Measurements from ENCODE around the gene GRAMD1C.

GRAMD1C gene

DNA sequence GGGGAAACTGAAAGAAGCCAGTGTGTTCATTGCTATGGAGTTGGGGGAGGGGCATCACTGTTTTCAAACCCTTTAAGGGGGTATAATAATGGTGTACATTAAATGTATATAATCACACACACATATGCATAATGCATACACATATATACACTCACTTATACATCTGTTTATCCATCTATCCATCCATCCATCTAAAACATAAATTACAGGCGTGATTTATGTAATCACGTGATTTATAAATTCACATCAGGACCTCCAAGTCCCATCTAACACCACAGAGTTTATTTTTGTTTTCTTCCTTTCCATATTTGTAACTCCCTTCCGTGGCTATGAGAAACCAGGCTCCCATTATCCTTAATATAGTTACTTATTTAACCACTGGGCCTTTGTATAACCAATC, 39.8 kb downstream of the GRAMD1C start:
- Histone ChIP-seq H3F3A (ENCODE audit: insufficient read depth) (no peaks in the 10 kb centered on the region), H2AFZ (ENCODE audit: low read depth, low read length, severe bottlenecking) (no peak overlapping the region)

DNA sequence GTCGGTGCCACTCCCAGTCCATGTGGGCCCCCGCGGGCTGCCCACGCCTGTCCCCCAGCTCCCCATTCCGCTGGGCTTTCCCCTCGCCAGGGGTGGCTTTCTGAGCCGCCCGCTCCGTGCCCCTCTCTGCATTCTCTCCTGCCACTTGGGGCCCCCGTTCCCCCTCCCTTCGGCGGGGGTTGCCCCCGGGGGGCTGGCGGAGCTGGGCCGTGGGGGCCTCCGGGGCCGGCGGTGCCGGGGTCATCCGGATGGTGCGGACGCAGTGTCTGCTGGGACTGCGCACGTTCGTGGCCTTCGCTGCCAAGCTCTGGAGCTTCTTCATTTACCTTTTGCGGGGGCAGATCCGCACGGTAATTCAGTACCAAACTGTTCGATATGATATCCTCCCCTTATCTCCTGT, 46.5 kb downstream of the GRAMD1C start:
- Histone ChIP-seq H2AFZ (ENCODE audit: low read depth, low read length, severe bottlenecking) (no peak overlapping the region), H3K4me2 (ENCODE audit: low read depth, low read length, poor library complexity, severe bottlenecking) (no peak overlapping the region), H3K27ac (ENCODE audit: low read depth, low read length) (no peak overlapping the region), H3K9me2 (replicated peaks; ENCODE audit: insufficient read depth, low read length) (no peaks in the 10 kb centered on the region), H3K9ac (ENCODE audit: low read length) (no peak overlapping the region), H3K79me2 (ENCODE audit: insufficient read depth, low read length) (no peaks in the 10 kb centered on the region), H4K20me1 (ENCODE audit: low read depth, low read length) (no peaks in the 10 kb centered on the region), H3K9me3 (ENCODE audit: insufficient read depth, low read length) (no peaks in the 10 kb centered on the region), H3K4me3 (ENCODE audit: insufficient read depth, low read length, poor library complexity, severe bottlenecking) (no peak overlapping the region), H3K27me3 (ENCODE audit: low read length) (no peaks in the 10 kb centered on the region), H3K36me3 (ENCODE audit: low read length) (no peaks in the 10 kb centered on the region), H3F3A (ENCODE audit: insufficient read depth) (no peaks in the 10 kb centered on the region)
- no peak for TF ChIP-seq EZH2phosphoT487 (conservative IDR thresholded peaks at IDR 0.05; ENCODE audit: low read length)

More for the DNA sequence above, 39.8 kb downstream of the GRAMD1C start:
- H3K27ac ChIP-seq (ENCODE audit: low read depth, low read length) = no peak overlapping the region
- no peak overlapping the region for H3K4me2 ChIP-seq (ENCODE audit: low read depth, low read length, poor library complexity, severe bottlenecking)
- H4K20me1 ChIP-seq (ENCODE audit: low read depth, low read length) = no peaks in the 10 kb centered on the region
- H3K9me3 ChIP-seq (ENCODE audit: insufficient read depth, low read length) = no peaks in the 10 kb centered on the region
- no peaks in the 10 kb centered on the region for H3K36me3 ChIP-seq (ENCODE audit: low read length)
- H3K4me3 ChIP-seq (ENCODE audit: insufficient read depth, low read length, poor library complexity, severe bottlenecking) = no peak overlapping the region
- no peaks in the 10 kb centered on the region for H3K9me2 ChIP-seq (replicated peaks; ENCODE audit: insufficient read depth, low read length)
- no peaks in the 10 kb centered on the region for H3K27me3 ChIP-seq (ENCODE audit: low read length)
- no peak overlapping the region for H3K9ac ChIP-seq (ENCODE audit: low read length)
- TF ChIP-seq EZH2phosphoT487 (conservative IDR thresholded peaks at IDR 0.05; ENCODE audit: low read length) (no peak), CTCF (IDR thresholded peaks at IDR 0.05; ENCODE audit: insufficient read depth, low read length, poor library complexity, severe bottlenecking) (no peak)
- no peaks in the 10 kb centered on the region for H3K79me2 ChIP-seq (ENCODE audit: insufficient read depth, low read length)

DNA sequence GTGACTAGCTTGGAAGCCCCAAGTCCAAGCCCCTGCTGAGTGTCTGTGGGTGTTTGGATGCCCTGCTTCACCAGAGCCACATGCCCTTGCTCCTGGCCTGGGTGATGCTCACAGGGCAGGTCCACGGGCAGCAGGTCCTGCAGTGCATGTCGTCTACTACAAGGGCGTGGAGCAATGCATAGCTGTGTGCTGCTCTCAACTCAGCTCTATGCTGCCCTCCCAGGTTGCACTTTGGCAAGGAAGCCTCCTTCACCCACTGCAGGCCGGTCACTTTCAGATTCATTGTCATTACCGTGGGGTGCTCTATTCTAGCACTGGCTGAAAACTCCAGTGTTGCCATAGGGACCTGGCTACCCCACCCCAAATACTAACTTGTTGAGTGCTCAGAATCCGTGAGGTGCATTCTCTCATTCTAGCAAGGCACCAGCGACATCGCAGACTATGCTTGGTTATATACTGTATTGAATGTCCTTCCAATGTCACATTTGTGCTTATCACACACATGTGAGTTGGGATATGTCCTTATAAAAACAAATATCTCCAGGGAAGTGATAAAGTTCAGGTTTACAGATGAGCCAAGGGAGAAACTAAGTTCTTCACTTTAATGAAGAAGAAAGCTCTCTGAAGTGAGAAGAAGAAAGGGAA, 51.8 kb downstream of the GRAMD1C start:
- H4K20me1 ChIP-seq (ENCODE audit: low read depth, low read length) = no peaks in the 10 kb centered on the region
- no peak overlapping the region for H3K4me2 ChIP-seq (ENCODE audit: low read depth, low read length, poor library complexity, severe bottlenecking)
- no peak overlapping the region for H3K27ac ChIP-seq (ENCODE audit: low read depth, low read length)
- no peaks in the 10 kb centered on the region for H3K79me2 ChIP-seq (ENCODE audit: insufficient read depth, low read length)
- no peak for TF ChIP-seq CTCF (IDR thresholded peaks at IDR 0.05; ENCODE audit: insufficient read depth, low read length, poor library complexity, severe bottlenecking)
- TF ChIP-seq EZH2phosphoT487 (conservative IDR thresholded peaks at IDR 0.05; ENCODE audit: low read length) = no peak
- no peaks in the 10 kb centered on the region for H3K36me3 ChIP-seq (ENCODE audit: low read length)
- H3K4me3 ChIP-seq (ENCODE audit: insufficient read depth, low read length, poor library complexity, severe bottlenecking) = no peak overlapping the region
- H3F3A ChIP-seq (ENCODE audit: insufficient read depth) = no peaks in the 10 kb centered on the region
- no peak overlapping the region for H2AFZ ChIP-seq (ENCODE audit: low read depth, low read length, severe bottlenecking)
- no peak overlapping the region for H3K9ac ChIP-seq (ENCODE audit: low read length)
- no peaks in the 10 kb centered on the region for H3K27me3 ChIP-seq (ENCODE audit: low read length)
- no peaks in the 10 kb centered on the region for H3K9me2 ChIP-seq (replicated peaks; ENCODE audit: insufficient read depth, low read length)
- no peaks in the 10 kb centered on the region for H3K9me3 ChIP-seq (ENCODE audit: insufficient read depth, low read length)

- no peak for TF ChIP-seq CTCF (IDR thresholded peaks at IDR 0.05; ENCODE audit: insufficient read depth, low read length, poor library complexity, severe bottlenecking)
- no peak for TF ChIP-seq EZH2phosphoT487 (conservative IDR thresholded peaks at IDR 0.05; ENCODE audit: low read length)
- no peaks in the 10 kb centered on the region for H3K9me2 ChIP-seq (replicated peaks; ENCODE audit: insufficient read depth, low read length)
- no peaks in the 10 kb centered on the region for H3F3A ChIP-seq (ENCODE audit: insufficient read depth)
- H3K27me3 ChIP-seq (ENCODE audit: low read length) = no peaks in the 10 kb centered on the region
- no peak overlapping the region for H3K27ac ChIP-seq (ENCODE audit: low read depth, low read length)
- H3K4me3 ChIP-seq (ENCODE audit: insufficient read depth, low read length, poor library complexity, severe bottlenecking) = no peak overlapping the region
- no peaks in the 10 kb centered on the region for H3K79me2 ChIP-seq (ENCODE audit: insufficient read depth, low read length)
- H3K36me3 ChIP-seq (ENCODE audit: low read length) = no peaks in the 10 kb centered on the region
- no peak overlapping the region for H3K9ac ChIP-seq (ENCODE audit: low read length)
- no peak overlapping the region for H2AFZ ChIP-seq (ENCODE audit: low read depth, low read length, severe bottlenecking)
- H3K4me2 ChIP-seq (ENCODE audit: low read depth, low read length, poor library complexity, severe bottlenecking) = no peak overlapping the region
- H4K20me1 ChIP-seq (ENCODE audit: low read depth, low read length) = no peaks in the 10 kb centered on the region
- no peaks in the 10 kb centered on the region for H3K9me3 ChIP-seq (ENCODE audit: insufficient read depth, low read length)
These were observed 56.3 kb downstream of the GRAMD1C start for GRCh38 chr3:113894927-113895326.

Data from SU-DHL-6 (cell line).